Peyer's patch (tissue), 4 donors: ENCODE results near the gene DNAL1. TPM values are rescaled to one million over a fixed set of nuclear protein-coding genes. Genes with fewer than 3 reads are reported as not detected.

Source experiments
- DNase-seq, 3 donors: peaks; one replicate each; pipeline ENCODE4 v3.0.0-alpha.2; 2017 to 2019
- H3K27ac ChIP-seq, 4 donors: fragments of 200-600 bp; sonication (generic); one replicate each; pipeline ENCODE4 v1.5.1; 2016 to 2019
- H3K27me3 ChIP-seq, 2 donors: fragments of 200-600 bp; sonication (generic); one replicate each; pipeline ENCODE4 v1.5.1; 2019
- H3K36me3 ChIP-seq, 3 donors: fragments of 200-600 bp; sonication (generic); one replicate each; pipeline ENCODE4 v1.5.1; 2016 to 2019
- H3K4me1 ChIP-seq, 4 donors: fragments of 200-600 bp; sonication (generic); one replicate each; pipeline ENCODE4 v1.5.1; 2016 to 2019
- H3K4me3 ChIP-seq, 4 donors: fragments of 200-600 bp; sonication (generic); 1 replicate in 3 of 4; 2 replicates in 1 of 4; pipeline ENCODE4 v1.5.1; 2016 to 2019; ENCODE audit warnings: mild to moderate bottlenecking in 1 of 4
- H3K9me3 ChIP-seq, 4 donors: fragments of 200-600 bp; sonication (generic); one replicate each; pipeline ENCODE4 v1.5.1; 2016 to 2019; ENCODE audit warnings: mild to moderate bottlenecking in 1 of 4
- POLR2A ChIP-seq, 2 donors: fragments of 450-650 bp; IDR thresholded peaks; one replicate each; pipeline ENCODE4 v1.5.1; 2017; ENCODE audit warnings: antibody characterized with exemption in 2 of 2, mild to moderate bottlenecking in 2 of 2, moderate library complexity in 2 of 2
- total RNA-seq, 4 donors: library from RNA; depleted of rRNA; stranded (reverse); fragments of >200 nt; gene quantifications; one replicate each; pipeline ENCODE4 v1.1.0, GENCODE V29; 2016
- TF ChIP-seq, protein P1 (sequence below), 6 experiments: fragments of 450-650 bp in 4 of 6; fragments of 200-600 bp in 2 of 6; sonication (generic) in 1 of 6; IDR thresholded peaks; one replicate each; pipeline ENCODE4 v1.5.1; 2017 to 2019; ENCODE audit warnings: antibody characterized with exemption in 6 of 6, mild to moderate bottlenecking in 3 of 6, moderate library complexity in 1 of 6

Gene DNAL1
- total RNA-seq, 4 donors from 2014 or later: 1.7 to 7.6 (median 4.6) TPM

GRCh38 chr14:73713206-73713802, 68.5 kb downstream of the DNAL1 start:
- H3K9me3 ChIP-seq: no peaks in the 10 kb centered on the region
- peak overlapping the region; percentile 78 to 88 (median 82) for H3K27ac ChIP-seq
- H3K4me3 ChIP-seq: peak overlapping the region; percentile 73 to 86 (median 81)
- TF ChIP-seq, protein P1, sequence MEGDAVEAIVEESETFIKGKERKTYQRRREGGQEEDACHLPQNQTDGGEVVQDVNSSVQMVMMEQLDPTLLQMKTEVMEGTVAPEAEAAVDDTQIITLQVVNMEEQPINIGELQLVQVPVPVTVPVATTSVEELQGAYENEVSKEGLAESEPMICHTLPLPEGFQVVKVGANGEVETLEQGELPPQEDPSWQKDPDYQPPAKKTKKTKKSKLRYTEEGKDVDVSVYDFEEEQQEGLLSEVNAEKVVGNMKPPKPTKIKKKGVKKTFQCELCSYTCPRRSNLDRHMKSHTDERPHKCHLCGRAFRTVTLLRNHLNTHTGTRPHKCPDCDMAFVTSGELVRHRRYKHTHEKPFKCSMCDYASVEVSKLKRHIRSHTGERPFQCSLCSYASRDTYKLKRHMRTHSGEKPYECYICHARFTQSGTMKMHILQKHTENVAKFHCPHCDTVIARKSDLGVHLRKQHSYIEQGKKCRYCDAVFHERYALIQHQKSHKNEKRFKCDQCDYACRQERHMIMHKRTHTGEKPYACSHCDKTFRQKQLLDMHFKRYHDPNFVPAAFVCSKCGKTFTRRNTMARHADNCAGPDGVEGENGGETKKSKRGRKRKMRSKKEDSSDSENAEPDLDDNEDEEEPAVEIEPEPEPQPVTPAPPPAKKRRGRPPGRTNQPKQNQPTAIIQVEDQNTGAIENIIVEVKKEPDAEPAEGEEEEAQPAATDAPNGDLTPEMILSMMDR (IDR thresholded peaks at IDR 0.05): no peak
- TF ChIP-seq POLR2A (IDR thresholded peaks at IDR 0.05): no peak
- no peaks in the 10 kb centered on the region for H3K27me3 ChIP-seq
- no peak for DNase-seq
- peaks cover 0 to 15% (median 0%) of the 10 kb centered on the region in 3 donors for H3K36me3 ChIP-seq
- H3K4me1 ChIP-seq: peaks cover 3 to 12% (median 7%) of the 10 kb centered on the region in 4 donors

GRCh38 chr14:73713803-73714655, 69.2 kb downstream of the DNAL1 start, which contains the start of gene PNMA1:
Gene PNMA1, minus strand, starts transcription at chr14:73714384. Its CDS starts 745 bp downstream, at chr14:73713639.
- TF ChIP-seq POLR2A (IDR thresholded peaks at IDR 0.05): peak; percentile 28 to 65
- TF ChIP-seq, protein P1 (IDR thresholded peaks at IDR 0.05): no peak
- Histone ChIP-seq H3K4me1 (peaks cover 3 to 12% (median 7%) of the 10 kb centered on the region in 4 donors), H3K9me3 (no peaks in the 10 kb centered on the region), H3K36me3 (peaks cover 0 to 22% (median 0%) of the 10 kb centered on the region in 3 donors), H3K27me3 (no peaks in the 10 kb centered on the region), H3K27ac (peak within 1 kb of the TSS; percentile 78 to 88 (median 82)), H3K4me3 (peak within 1 kb of the TSS; percentile 73 to 86 (median 81))
- peak; percentile 89 to 95 (median 90) for DNase-seq

- no peak for DNase-seq
- Histone ChIP-seq H3K4me3 (peak overlapping the region in 3 of 4 donors; percentile 73 to 86 (median 86)), H3K4me1 (peaks cover 3 to 12% (median 7%) of the 10 kb centered on the region in 4 donors), H3K27me3 (no peaks in the 10 kb centered on the region), H3K9me3 (no peaks in the 10 kb centered on the region), H3K36me3 (peaks cover 0 to 29% (median 0%) of the 10 kb centered on the region in 3 donors), H3K27ac (peak overlapping the region; percentile 78 to 88 (median 82))
- TF ChIP-seq, protein P1 (IDR thresholded peaks at IDR 0.05): no peak
- no peak for TF ChIP-seq POLR2A (IDR thresholded peaks at IDR 0.05)
Measured at GRCh38 chr14:73714656-73715081, 69.9 kb downstream of the DNAL1 start.

DNA sequence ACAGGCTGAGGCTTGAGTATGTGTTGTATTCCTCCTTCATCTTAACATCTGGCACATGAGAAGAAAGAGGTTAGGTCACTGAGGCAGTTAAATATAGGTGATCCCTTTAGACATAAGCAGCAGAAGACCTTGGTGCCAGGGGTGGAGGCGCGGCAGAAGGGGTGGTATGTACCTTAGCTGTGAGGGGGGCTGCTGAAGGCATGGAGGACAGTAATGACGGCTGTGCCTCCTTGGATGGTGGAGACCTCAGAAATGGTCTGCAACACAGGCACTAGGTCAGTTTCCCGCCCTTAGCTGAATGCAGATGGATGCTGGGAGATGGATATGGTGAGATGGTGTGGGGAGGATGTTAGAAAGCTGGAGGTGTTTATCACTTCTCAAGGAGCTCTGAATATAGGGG, 70.9 kb downstream of the DNAL1 start:
- Histone ChIP-seq H3K27ac (no peak overlapping the region), H3K27me3 (no peaks in the 10 kb centered on the region), H3K4me3 (no peak overlapping the region), H3K4me1 (peaks cover 3 to 12% (median 7%) of the 10 kb centered on the region in 4 donors), H3K36me3 (peaks cover 0 to 39% (median 0%) of the 10 kb centered on the region in 3 donors), H3K9me3 (no peaks in the 10 kb centered on the region)
- DNase-seq: no peak
- TF ChIP-seq, protein P1 (IDR thresholded peaks at IDR 0.05): no peak
- TF ChIP-seq POLR2A (IDR thresholded peaks at IDR 0.05): no peak

DNA sequence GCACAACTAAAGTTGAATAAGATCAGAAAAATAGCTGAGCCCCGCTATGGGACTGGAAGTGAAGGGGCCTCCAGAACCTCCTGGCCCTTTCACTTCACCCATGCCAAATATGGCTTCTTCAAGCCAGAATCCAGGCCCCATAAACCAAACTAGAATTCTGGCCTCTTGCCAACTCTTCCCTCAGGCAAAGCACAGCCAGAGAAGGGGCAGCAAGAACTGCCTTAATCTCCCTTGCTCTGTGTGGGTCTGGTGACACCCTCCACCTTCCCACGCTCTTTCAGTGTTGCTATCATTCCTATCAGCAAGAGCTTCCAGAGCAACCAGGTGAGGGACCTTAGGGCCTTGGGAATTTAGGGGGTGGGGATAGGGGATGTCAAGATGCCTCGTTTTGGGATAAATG, 72.5 kb downstream of the DNAL1 start:
- peaks cover 0 to 55% (median 0%) of the 10 kb centered on the region in 3 donors for H3K36me3 ChIP-seq
- H3K9me3 ChIP-seq: no peaks in the 10 kb centered on the region
- no peak for DNase-seq
- peak overlapping the region in 3 of 4 donors; percentile 32 to 82 (median 46) for H3K27ac ChIP-seq
- H3K4me1 ChIP-seq: peaks cover 3 to 11% (median 6%) of the 10 kb centered on the region in 4 donors
- no peak overlapping the region for H3K4me3 ChIP-seq
- TF ChIP-seq, protein P1 (IDR thresholded peaks at IDR 0.05): no peak
- no peak for TF ChIP-seq POLR2A (IDR thresholded peaks at IDR 0.05)
- H3K27me3 ChIP-seq: no peaks in the 10 kb centered on the region
